DMS79 (cell line): Measurements from ENCODE around the gene HDAC4.

ENCODE experiments used
- DNase-seq: peaks from one replicate; lab custom pipeline; 2025; lab: John Stamatoyannopoulos, UW

The HDAC4 gene

GRCh38 chr2:239119346-239120126 lies 281.3 kb downstream of the HDAC4 start:
- no peak for DNase-seq

GRCh38 chr2:239118675-239119211 lies 282.1 kb downstream of the HDAC4 start:
- DNase-seq, result no peak

GRCh38 chr2:239118264-239118663 lies 282.6 kb downstream of the HDAC4 start:
- no peak for DNase-seq

GRCh38 chr2:239117831-239118230 lies 283.0 kb downstream of the HDAC4 start:
- no peak for DNase-seq

- no peak for DNase-seq
These were observed 284.2 kb downstream of the HDAC4 start for GRCh38 chr2:239116456-239117246.

GRCh38 chr2:239115616-239116015 lies 285.2 kb downstream of the HDAC4 start:
- no peak for DNase-seq

GRCh38 chr2:239114616-239115265 lies 286.1 kb downstream of the HDAC4 start:
- no peak for DNase-seq

- DNase-seq, result no peak
These were observed 286.7 kb downstream of the HDAC4 start for GRCh38 chr2:239114119-239114581.

- DNase-seq, result no peak
These were observed 287.2 kb downstream of the HDAC4 start for GRCh38 chr2:239113615-239114014.

- no peak for DNase-seq
These were observed 287.6 kb downstream of the HDAC4 start for GRCh38 chr2:239113171-239113570.

GRCh38 chr2:239112127-239112774 lies 288.6 kb downstream of the HDAC4 start:
- no peak for DNase-seq

- no peak for DNase-seq
These were observed 289.3 kb downstream of the HDAC4 start for GRCh38 chr2:239111401-239112100.

- DNase-seq, result no peak
These were observed 290.2 kb downstream of the HDAC4 start for GRCh38 chr2:239110595-239111048.

- no peak for DNase-seq
These were observed 290.8 kb downstream of the HDAC4 start for GRCh38 chr2:239109928-239110545.

- no peak for DNase-seq
These were observed 291.5 kb downstream of the HDAC4 start for GRCh38 chr2:239109041-239109927.

- no peak for DNase-seq
These were observed 292.4 kb downstream of the HDAC4 start for GRCh38 chr2:239108459-239108858.

GRCh38 chr2:239107936-239108335 lies 292.9 kb downstream of the HDAC4 start:
- DNase-seq, result no peak

- no peak for DNase-seq
These were observed 293.9 kb downstream of the HDAC4 start for GRCh38 chr2:239106966-239107365.

- no peak for DNase-seq
These were observed 294.4 kb downstream of the HDAC4 start for GRCh38 chr2:239106314-239106908.
